ENCODE measurements around the gene MGST2. TPM values are rescaled to one million over a fixed set of nuclear protein-coding genes. Genes with fewer than 3 reads are reported as not detected.

The MGST2 gene
- total RNA-seq, 1 donor from 2014 or later, result 29.8 TPM

- no peak for TF ChIP-seq CTCF (IDR thresholded peaks at IDR 0.05; ENCODE audit: unreplicated experiment)
- Mint-ChIP-seq H3K27me3 (ENCODE audit: low read depth) (no peaks in the 10 kb centered on the region), H3K27ac (no peak overlapping the region), H3K4me1 (peaks cover 4% of the 10 kb centered on the region), H3K9me3 (no peaks in the 10 kb centered on the region), H3K4me3 (no peak overlapping the region), H3K36me3 (peaks cover 17% of the 10 kb centered on the region)
- no peak for DNase-seq (ENCODE audit: low spot score in 2 of 2, unreplicated experiment in 2 of 2)
Observed at GRCh38 chr4:139728146-139728545, 62.5 kb downstream of the MGST2 start.

GRCh38 chr4:139728840-139729239 lies 63.2 kb downstream of the MGST2 start:
- H3K27ac Mint-ChIP-seq, result no peak overlapping the region

GRCh38 chr4:139732991-139733570 lies 67.5 kb downstream of the MGST2 start:
- H3K27ac Mint-ChIP-seq, result peak overlapping the region; percentile 18
- H3K4me3 Mint-ChIP-seq, result no peak overlapping the region
- peaks cover 9% of the 10 kb centered on the region for H3K36me3 Mint-ChIP-seq
- no peaks in the 10 kb centered on the region for H3K9me3 Mint-ChIP-seq
- H3K27me3 Mint-ChIP-seq (ENCODE audit: low read depth), result no peaks in the 10 kb centered on the region
- DNase-seq (ENCODE audit: low spot score in 2 of 2, unreplicated experiment in 2 of 2), result no peak
- TF ChIP-seq CTCF (IDR thresholded peaks at IDR 0.05; ENCODE audit: unreplicated experiment), result no peak
- peaks cover 32% of the 10 kb centered on the region for H3K4me1 Mint-ChIP-seq

More at GRCh38 chr4:139728840-139729239, 63.2 kb downstream of the MGST2 start:
- no peaks in the 10 kb centered on the region for H3K9me3 Mint-ChIP-seq
- H3K4me1 Mint-ChIP-seq, result peaks cover 7% of the 10 kb centered on the region
- H3K27me3 Mint-ChIP-seq (ENCODE audit: low read depth), result no peaks in the 10 kb centered on the region
- no peak for DNase-seq (ENCODE audit: low spot score in 2 of 2, unreplicated experiment in 2 of 2)
- peaks cover 17% of the 10 kb centered on the region for H3K36me3 Mint-ChIP-seq
- TF ChIP-seq CTCF (IDR thresholded peaks at IDR 0.05; ENCODE audit: unreplicated experiment), result no peak
- H3K4me3 Mint-ChIP-seq, result no peak overlapping the region

GRCh38 chr4:139734201-139734874 lies 68.7 kb downstream of the MGST2 start:
- Mint-ChIP-seq H3K9me3 (no peaks in the 10 kb centered on the region), H3K4me1 (peaks cover 33% of the 10 kb centered on the region), H3K27ac (peak overlapping the region; percentile 80), H3K27me3 (ENCODE audit: low read depth) (no peaks in the 10 kb centered on the region), H3K4me3 (peak overlapping the region; percentile 64), H3K36me3 (peaks cover 2% of the 10 kb centered on the region)
- no peak for TF ChIP-seq CTCF (IDR thresholded peaks at IDR 0.05; ENCODE audit: unreplicated experiment)
- no peak for DNase-seq (ENCODE audit: low spot score in 2 of 2, unreplicated experiment in 2 of 2)

- no peaks in the 10 kb centered on the region for H3K27me3 Mint-ChIP-seq (ENCODE audit: low read depth)
- peak; percentile 88 to 94 for DNase-seq (ENCODE audit: low spot score in 2 of 2, unreplicated experiment in 2 of 2)
- H3K36me3 Mint-ChIP-seq, result peaks cover 2% of the 10 kb centered on the region
Observed at GRCh38 chr4:139734875-139735380, 69.3 kb downstream of the MGST2 start.

More at GRCh38 chr4:139734875-139735380, 69.3 kb downstream of the MGST2 start:
- Mint-ChIP-seq H3K27ac (peak overlapping the region; percentile 80), H3K4me1 (peaks cover 35% of the 10 kb centered on the region), H3K9me3 (no peaks in the 10 kb centered on the region), H3K4me3 (peak overlapping the region; percentile 64)
- TF ChIP-seq CTCF (IDR thresholded peaks at IDR 0.05; ENCODE audit: unreplicated experiment), result peak; percentile 75

Measured in mesothelial cell of epicardium (in vitro differentiated cells).